ENCODE measurements around the gene ARMH3.

GRCh38 chr10:101814466-101815071 lies 241.4 kb downstream of the ARMH3 start:
- TF ChIP-seq TAF1 (IDR thresholded peaks at IDR 0.05; ENCODE audit: borderline replicate concordance, low read depth, low read length) (no peak), POLR2A (IDR thresholded peaks at IDR 0.05; ENCODE audit: low read depth, low read length) (no peak), POLR2AphosphoS5 (IDR thresholded peaks at IDR 0.05; ENCODE audit: low read depth, low read length) (no peak)

Data from GM12892 (cell line).